IMR-90 (cell line): ENCODE results near the gene EPHB1. TPM values are rescaled to one million over a fixed set of nuclear protein-coding genes. Genes with fewer than 3 reads are reported as not detected.

Source experiments
- ATAC-seq: fragments of 200-7000 bp; cut with Tn5 transposase; 2 replicates; pipeline ENCODE4 v1.9.1; 2020; ENCODE audit warnings: low read depth, mild to moderate bottlenecking, moderate library complexity
- BruUV-seq: library from RNA; stranded (reverse); fragments of 400-500 nt; replicated peaks from 2 replicates; lab custom pipeline; 2021; lab: Mats Ljungman, UMichigan
- CTCF ChIA-PET: fragments of 300-600 bp; formaldehyde crosslinking; extraction: SDS; loops from one replicate; lab custom pipeline; 2021; ENCODE audit warnings: antibody characterized with exemption; lab: Yijun Ruan, JAX
- POLR2A ChIA-PET: fragments of 300-600 bp; sonication (Branson Sonifier 250); formaldehyde crosslinking; loops from one replicate; lab custom pipeline; 2022; ENCODE audit warnings: antibody characterized with exemption; ENCODE audit not compliant: unreplicated experiment; lab: Charles Lee
- DNase-seq: peaks from one replicate; pipeline ENCODE4 v3.0.0; 2013
- H2AFZ ChIP-seq: replicated peaks from 2 replicates; pipeline ENCODE3; 2013; ENCODE audit warnings: low read length, mild to moderate bottlenecking; ENCODE audit not compliant: poor library complexity
- H2AK5ac ChIP-seq: 2 replicates; pipeline ENCODE4 v1.6.1; 2013; ENCODE audit warnings: low read depth, low read length, inconsistent platforms
- H2AK9ac ChIP-seq: replicated peaks from 2 replicates; pipeline ENCODE3; 2013; ENCODE audit warnings: mild to moderate bottlenecking, low read depth, low read length, moderate library complexity; ENCODE audit not compliant: poor library complexity
- H2BK120ac ChIP-seq: 2 replicates; pipeline ENCODE4 v1.6.1; 2013; ENCODE audit warnings: low read depth, low read length, inconsistent platforms
- H2BK15ac ChIP-seq: 3 replicates; pipeline ENCODE4 v1.6.1; 2013; ENCODE audit warnings: low read depth, low read length, inconsistent platforms
- H2BK20ac ChIP-seq: 2 replicates; pipeline ENCODE4 v1.6.1; 2013; ENCODE audit warnings: low read depth, mild to moderate bottlenecking, inconsistent platforms, low read length, moderate library complexity
- H2BK5ac ChIP-seq: 2 replicates; pipeline ENCODE4 v1.6.1; 2013; ENCODE audit warnings: mild to moderate bottlenecking, low read depth, low read length, inconsistent platforms; ENCODE audit not compliant: poor library complexity, severe bottlenecking
- H3K14ac ChIP-seq: replicated peaks from 2 replicates; pipeline ENCODE4 v1.6.1; 2013; ENCODE audit warnings: low read depth, low read length, inconsistent platforms
- H3K18ac ChIP-seq: 2 replicates; pipeline ENCODE4 v1.6.1; 2013; ENCODE audit warnings: low read depth, low read length, control low read depth
- H3K23ac ChIP-seq: 2 replicates; pipeline ENCODE4 v1.6.1; 2013; ENCODE audit warnings: low read depth, low read length, inconsistent platforms
- H3K27ac ChIP-seq: 2 replicates; pipeline ENCODE4 v1.5.1; 2013; ENCODE audit warnings: mild to moderate bottlenecking, control low read depth, low read length; ENCODE audit not compliant: insufficient read depth
- H3K27me3 ChIP-seq: 2 replicates; pipeline ENCODE4 v1.6.1; 2013; ENCODE audit warnings: low read length; ENCODE audit not compliant: control insufficient read depth, insufficient read depth
- H3K36me3 ChIP-seq: 2 replicates; pipeline ENCODE4 v1.6.1; 2013; ENCODE audit warnings: low read length, mixed read lengths; ENCODE audit not compliant: control insufficient read depth, insufficient read depth
- H3K4ac ChIP-seq: 2 replicates; pipeline ENCODE4 v1.6.1; 2013; ENCODE audit warnings: low read depth, low read length, inconsistent platforms
- H3K4me1 ChIP-seq: 2 replicates; pipeline ENCODE4 v1.6.1; 2013; ENCODE audit warnings: low read length, mixed read lengths; ENCODE audit not compliant: control insufficient read depth, insufficient read depth
- H3K4me2 ChIP-seq: 2 replicates; pipeline ENCODE4 v1.6.1; 2013; ENCODE audit warnings: low read depth, mild to moderate bottlenecking, control low read depth, low read length, moderate library complexity
- H3K4me3 ChIP-seq: 2 replicates; pipeline ENCODE4 v1.5.1; 2013; ENCODE audit warnings: low read depth, mild to moderate bottlenecking, control low read depth, low read length, moderate library complexity; ENCODE audit not compliant: insufficient read depth
- H3K56ac ChIP-seq: 2 replicates; pipeline ENCODE4 v1.6.1; 2013; ENCODE audit warnings: low read length, inconsistent platforms; ENCODE audit not compliant: insufficient read depth; ENCODE audit errors: extremely low read depth
- H3K79me1 ChIP-seq, 2 experiments: 2 replicates each; pipeline ENCODE4 v1.6.1; 2013; ENCODE audit warnings: low read length in 2 of 2, inconsistent platforms in 1 of 2, low read depth in 1 of 2
- H3K9ac ChIP-seq: 2 replicates; pipeline ENCODE4 v1.6.1; 2013; ENCODE audit warnings: low read depth, low read length, control low read depth
- H3K9me1 ChIP-seq: 2 replicates; pipeline ENCODE4 v1.6.1; 2013; ENCODE audit warnings: low read length, inconsistent platforms; ENCODE audit not compliant: insufficient read depth
- H3K9me3 ChIP-seq: 2 replicates; pipeline ENCODE4 v1.6.1; 2013; ENCODE audit warnings: low read length; ENCODE audit not compliant: control insufficient read depth, insufficient read depth
- H4K20me1 ChIP-seq: 2 replicates; pipeline ENCODE4 v1.6.1; 2013; ENCODE audit warnings: low read length, inconsistent platforms; ENCODE audit not compliant: insufficient read depth
- H4K5ac ChIP-seq: 2 replicates; pipeline ENCODE4 v1.6.1; 2013; ENCODE audit warnings: mild to moderate bottlenecking, low read depth, low read length, control low read depth
- H4K8ac ChIP-seq, 2 experiments: 2 replicates each; pipeline ENCODE4 v1.6.1; 2013; ENCODE audit warnings: low read depth in 2 of 2, low read length in 2 of 2, control low read depth in 1 of 2, inconsistent platforms in 1 of 2
- H4K91ac ChIP-seq: 2 replicates; pipeline ENCODE4 v1.6.1; 2013; ENCODE audit warnings: low read depth, low read length, inconsistent platforms; ENCODE audit not compliant: insufficient read depth
- BHLHE40 ChIP-seq: fragments of 150-350 bp; IDR thresholded peaks from 2 replicates; pipeline ENCODE4 v1.6.1; 2016; ENCODE audit warnings: mild to moderate bottlenecking, low read depth, low read length
- CEBPB ChIP-seq: IDR thresholded peaks from 2 replicates; pipeline ENCODE4 v1.6.1; 2012; ENCODE audit warnings: low read depth, low read length, improper control_type of control experiment
- CHD1 ChIP-seq: IDR thresholded peaks from 2 replicates; pipeline ENCODE4 v1.6.1; 2012; ENCODE audit warnings: low read depth, low read length, improper control_type of control experiment
- CTCF ChIP-seq: conservative IDR thresholded peaks from 2 replicates; pipeline ENCODE4 v1.5.1; 2012; ENCODE audit warnings: mild to moderate bottlenecking, low read depth, low read length, improper control_type of control experiment
- ELK1 ChIP-seq: fragments of 150-350 bp; IDR thresholded peaks from 2 replicates; pipeline ENCODE4 v1.6.1; 2016; ENCODE audit warnings: low read depth, mild to moderate bottlenecking, low read length, moderate library complexity, borderline replicate concordance
- FOS ChIP-seq: fragments of 150-350 bp; IDR thresholded peaks from 2 replicates; pipeline ENCODE4 v1.6.1; 2016; ENCODE audit warnings: low read depth, low read length
- MAFK ChIP-seq: IDR thresholded peaks from 2 replicates; pipeline ENCODE4 v1.6.1; 2012; ENCODE audit warnings: low read depth, low read length, improper control_type of control experiment
- MAZ ChIP-seq: IDR thresholded peaks from 2 replicates; pipeline ENCODE4 v1.6.1; 2012; ENCODE audit warnings: low read depth, mild to moderate bottlenecking, low read length, improper control_type of control experiment, moderate library complexity, borderline replicate concordance
- MXI1 ChIP-seq: IDR thresholded peaks from 2 replicates; pipeline ENCODE4 v1.6.1; 2012; ENCODE audit warnings: low read depth, mild to moderate bottlenecking, low read length, moderate library complexity, borderline replicate concordance
- NFE2L2 ChIP-seq: fragments of 150-350 bp; IDR thresholded peaks from 2 replicates; pipeline ENCODE4 v1.6.1; 2016; ENCODE audit warnings: low read depth, mild to moderate bottlenecking, low read length
- POLR2A ChIP-seq: IDR thresholded peaks from 2 replicates; pipeline ENCODE4 v1.6.1; 2012; ENCODE audit warnings: mild to moderate bottlenecking, low read depth, low read length
- RAD21 ChIP-seq: IDR thresholded peaks from 2 replicates; pipeline ENCODE4 v1.6.1; 2012; ENCODE audit warnings: low read length, improper control_type of control experiment
- RCOR1 ChIP-seq: IDR thresholded peaks from 2 replicates; pipeline ENCODE4 v1.6.1; 2012; ENCODE audit warnings: mild to moderate bottlenecking, low read length, improper control_type of control experiment; ENCODE audit not compliant: insufficient replicate concordance
- RFX5 ChIP-seq: IDR thresholded peaks from 2 replicates; pipeline ENCODE4 v1.8.0; 2012; ENCODE audit warnings: low read depth, mild to moderate bottlenecking, low read length, moderate library complexity
- SMC3 ChIP-seq: fragments of 150-350 bp; IDR thresholded peaks from 2 replicates; pipeline ENCODE4 v1.6.1; 2016; ENCODE audit warnings: low read depth, mild to moderate bottlenecking, antibody characterized with exemption, low read length, moderate library complexity
- USF2 ChIP-seq: fragments of 150-350 bp; IDR thresholded peaks from 2 replicates; pipeline ENCODE4 v1.6.1; 2017; ENCODE audit warnings: mild to moderate bottlenecking, antibody characterized with exemption, low read length, low read depth
- whole genome bisulfite sequencing, 2 experiments: methylation state at CpG; one replicate each; pipeline versions ENCODE4 v1.1.5 to v1.1.7; 2013; ENCODE audit warnings: missing lambda C conversion rate in 2 of 2; ENCODE audit not compliant: insufficient read length in 1 of 2; ENCODE audit errors: extremely low coverage in 2 of 2; 5-methylcytosine and 5-hydroxymethylcytosine counted together
- dilution Hi-C: fragments of 300-500 bp; cut with HindIII; formaldehyde crosslinking; loops from one replicate; pipeline ENCODE4 v1.14.3; 2018; ENCODE audit warnings: low sequenced_read_pairs; ENCODE audit not compliant: unreplicated experiment
- in situ Hi-C: fragments of 300-500 bp; cut with MboI; formaldehyde crosslinking; loops from 3 replicates; pipeline ENCODE4 v1.14.3; 2019; ENCODE audit warnings: low sequenced_read_pairs, inconsistent platforms, mixed read lengths
- intact Hi-C: fragments of 100-400 bp; cut with micrococcal nuclease; formaldehyde crosslinking; loops from 2 replicates; pipeline ENCODE4 v1.10.0; 2022
- polyA plus RNA-seq, 3 experiments: library from polyadenylated mRNA; depleted of rRNA; stranded (reverse); fragments of >200 nt; gene quantifications; 2 replicates each; pipeline ENCODE4 v1.2.3, GENCODE V29; 2012; ENCODE audit warnings: low replicate concordance in 1 of 3
- total RNA-seq: library from RNA; depleted of rRNA; stranded (reverse); fragments of >200 nt; gene quantifications from 2 replicates; pipeline ENCODE4 v1.2.3, GENCODE V29; 2012

EPHB1 gene
- total and polyA plus RNA-seq, 2 of the 4 experiments (the other 2 are of a cell fraction), result 0.17 to 0.36 TPM

GRCh38 chr3:135068011-135068410, 273.0 kb downstream of the EPHB1 start:
- Histone ChIP-seq H2AK5ac (no peak overlapping the region), H3K79me1 (no peaks in the 10 kb centered on the region), H4K5ac (no peak overlapping the region), H3K9ac (no peak overlapping the region), H3K9me3 (peaks cover 4% of the 10 kb centered on the region; the same call in 1 of the 2 replicates), H3K18ac (no peak overlapping the region), H2BK120ac (no peak overlapping the region), H3K4me3 (no peak overlapping the region), H2AK9ac (no peak overlapping the region), H4K20me1 (no peaks in the 10 kb centered on the region), H3K36me3 (no peaks in the 10 kb centered on the region), H3K27me3 (no peaks in the 10 kb centered on the region), H2BK15ac (no peak overlapping the region), H3K4me2 (no peak overlapping the region), H3K56ac (no peak overlapping the region), H3K4me1 (no peaks in the 10 kb centered on the region), H3K14ac (no peak overlapping the region), H2AFZ (no peak overlapping the region), H3K27ac (no peak overlapping the region), H4K91ac (no peak overlapping the region), H3K23ac (no peak overlapping the region), H3K9me1 (no peaks in the 10 kb centered on the region), H3K4ac (no peak overlapping the region), H2BK20ac (no peak overlapping the region), H4K8ac (no peak overlapping the region), H2BK5ac (no peak overlapping the region)
- DNase-seq (no peak), ATAC-seq (no peak)
- POLR2A ChIA-PET, result no interaction called here
- in situ Hi-C loops, result loop anchor here (25.0 kb wide), 1 partner anchor 106 kb away; no protein-coding TSS in a partner anchor
- BruUV-seq, result no TSS peak
- dilution Hi-C loops, result no loop called here
- intact Hi-C loops, result no loop called here
- TF ChIP-seq MXI1, result no peak
- TF ChIP-seq CEBPB, result no peak
- TF ChIP-seq CTCF, result no peak
- no peak for TF ChIP-seq BHLHE40
- no peak for TF ChIP-seq USF2
- no peak for TF ChIP-seq NFE2L2
- TF ChIP-seq RCOR1, result no peak
- TF ChIP-seq ELK1, result no peak
- TF ChIP-seq POLR2A, result no peak
- TF ChIP-seq RAD21, result no peak
- no peak for TF ChIP-seq CHD1
- no peak for TF ChIP-seq MAFK
- TF ChIP-seq FOS, result no peak
- no peak for TF ChIP-seq RFX5
- TF ChIP-seq MAZ, result no peak
- no peak for TF ChIP-seq SMC3
- no CpG with 5 or more reads among the region's 5 CpGs for WGBS, 2 experiments
- CTCF ChIA-PET, result no interaction called here
